ENCODE data around the gene LSM3.

The LSM3 gene

DNA sequence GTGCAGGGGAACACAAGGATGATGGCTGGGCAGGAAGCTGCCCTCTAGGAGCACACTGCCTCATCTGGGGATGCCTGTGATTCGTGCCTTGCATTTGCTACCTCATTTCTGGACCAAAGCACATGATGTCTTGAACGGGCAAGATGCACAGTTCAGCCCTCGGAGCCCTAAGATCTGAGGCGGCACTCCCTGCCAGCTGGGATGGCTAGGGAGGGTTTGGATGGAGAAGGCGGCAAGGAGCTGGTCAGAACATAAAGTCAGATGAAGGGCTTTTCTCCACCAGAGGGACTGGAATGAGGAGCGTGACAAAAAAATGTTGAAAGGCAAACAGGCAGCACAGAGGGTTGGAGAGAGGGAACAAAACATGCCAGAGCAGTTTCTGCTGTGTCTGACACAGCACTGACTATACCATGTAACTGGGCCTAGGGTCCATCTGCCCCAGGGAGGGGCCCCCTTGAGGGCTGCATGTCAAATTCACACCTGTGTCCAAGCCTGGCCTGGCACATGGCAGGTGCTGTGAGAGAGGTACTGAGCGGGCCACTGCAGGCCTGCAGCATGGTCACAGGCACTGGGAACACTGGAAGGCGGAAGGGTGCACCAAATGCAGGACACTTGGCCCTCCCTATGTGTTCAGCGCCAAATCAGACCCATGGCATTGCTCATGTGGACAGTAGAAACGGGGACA is 32.1 kb upstream of the LSM3 start:
- Histone ChIP-seq H3K9me2 (replicated peaks; ENCODE audit: insufficient read depth, low read length) (no peaks in the 10 kb centered on the region), H3K36me3 (replicated peaks; ENCODE audit: insufficient read depth, low read length) (no peaks in the 10 kb centered on the region), H3K4me1 (ENCODE audit: low read length) (no peaks in the 10 kb centered on the region), H3F3A (ENCODE audit: insufficient read depth, low read length) (no peaks in the 10 kb centered on the region), H3K27ac (ENCODE audit: low read length) (no peak overlapping the region), H3K4me2 (ENCODE audit: low read depth, low read length) (no peak overlapping the region), H3K27me3 (replicated peaks; ENCODE audit: insufficient read depth, low read length) (no peaks in the 10 kb centered on the region), H3K79me2 (ENCODE audit: low read length) (no peaks in the 10 kb centered on the region), H3K4me3 (ENCODE audit: low read length) (no peak overlapping the region), H3K9ac (ENCODE audit: low read length) (no peak overlapping the region), H4K20me1 (ENCODE audit: insufficient read depth, low read length) (no peaks in the 10 kb centered on the region), H3K9me3 (replicated peaks; ENCODE audit: insufficient read depth, low read length) (no peaks in the 10 kb centered on the region), H2AFZ (ENCODE audit: low read length) (no peak overlapping the region)
- no peak for TF ChIP-seq EZH2 (optimal IDR thresholded peaks at IDR 0.05; ENCODE audit: low read depth, low read length)
- DNase-seq: no peak

DNA sequence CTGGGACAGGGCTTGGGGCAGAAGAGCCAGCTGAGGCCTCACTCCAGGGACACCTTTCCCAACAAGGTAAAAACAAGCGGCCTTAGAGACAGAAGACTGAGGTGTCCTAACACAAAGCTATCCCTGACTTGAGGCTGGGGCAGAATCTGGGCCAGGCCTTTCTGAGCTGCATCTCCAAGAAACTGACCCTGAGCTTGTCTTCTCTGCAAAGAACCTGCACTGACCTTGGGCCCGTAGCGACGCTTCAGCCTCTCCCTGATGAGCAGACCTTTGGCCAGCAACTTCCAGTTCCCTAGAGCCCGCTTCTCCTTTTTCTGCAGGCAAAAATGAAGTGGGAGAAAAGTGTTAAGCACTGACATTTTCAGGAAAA is 31.6 kb upstream of the LSM3 start:
- Histone ChIP-seq H3K4me2 (ENCODE audit: low read depth, low read length) (no peak overlapping the region), H3K9me3 (replicated peaks; ENCODE audit: insufficient read depth, low read length) (no peaks in the 10 kb centered on the region), H3K9ac (ENCODE audit: low read length) (no peak overlapping the region), H4K20me1 (ENCODE audit: insufficient read depth, low read length) (no peaks in the 10 kb centered on the region), H2AFZ (ENCODE audit: low read length) (no peak overlapping the region), H3K9me2 (replicated peaks; ENCODE audit: insufficient read depth, low read length) (no peaks in the 10 kb centered on the region), H3K4me3 (ENCODE audit: low read length) (no peak overlapping the region), H3K27ac (ENCODE audit: low read length) (no peak overlapping the region), H3K4me1 (ENCODE audit: low read length) (no peaks in the 10 kb centered on the region), H3F3A (ENCODE audit: insufficient read depth, low read length) (no peaks in the 10 kb centered on the region), H3K27me3 (replicated peaks; ENCODE audit: insufficient read depth, low read length) (no peaks in the 10 kb centered on the region), H3K79me2 (ENCODE audit: low read length) (no peaks in the 10 kb centered on the region), H3K36me3 (replicated peaks; ENCODE audit: insufficient read depth, low read length) (no peaks in the 10 kb centered on the region)
- TF ChIP-seq EZH2phosphoT487 (IDR thresholded peaks at IDR 0.05; ENCODE audit: low read length): no peak
- TF ChIP-seq, protein P1, sequence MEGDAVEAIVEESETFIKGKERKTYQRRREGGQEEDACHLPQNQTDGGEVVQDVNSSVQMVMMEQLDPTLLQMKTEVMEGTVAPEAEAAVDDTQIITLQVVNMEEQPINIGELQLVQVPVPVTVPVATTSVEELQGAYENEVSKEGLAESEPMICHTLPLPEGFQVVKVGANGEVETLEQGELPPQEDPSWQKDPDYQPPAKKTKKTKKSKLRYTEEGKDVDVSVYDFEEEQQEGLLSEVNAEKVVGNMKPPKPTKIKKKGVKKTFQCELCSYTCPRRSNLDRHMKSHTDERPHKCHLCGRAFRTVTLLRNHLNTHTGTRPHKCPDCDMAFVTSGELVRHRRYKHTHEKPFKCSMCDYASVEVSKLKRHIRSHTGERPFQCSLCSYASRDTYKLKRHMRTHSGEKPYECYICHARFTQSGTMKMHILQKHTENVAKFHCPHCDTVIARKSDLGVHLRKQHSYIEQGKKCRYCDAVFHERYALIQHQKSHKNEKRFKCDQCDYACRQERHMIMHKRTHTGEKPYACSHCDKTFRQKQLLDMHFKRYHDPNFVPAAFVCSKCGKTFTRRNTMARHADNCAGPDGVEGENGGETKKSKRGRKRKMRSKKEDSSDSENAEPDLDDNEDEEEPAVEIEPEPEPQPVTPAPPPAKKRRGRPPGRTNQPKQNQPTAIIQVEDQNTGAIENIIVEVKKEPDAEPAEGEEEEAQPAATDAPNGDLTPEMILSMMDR (IDR thresholded peaks at IDR 0.05; ENCODE audit: low read length): no peak
- no peak for TF ChIP-seq EZH2 (optimal IDR thresholded peaks at IDR 0.05; ENCODE audit: low read depth, low read length)
- DNase-seq: no peak

DNA sequence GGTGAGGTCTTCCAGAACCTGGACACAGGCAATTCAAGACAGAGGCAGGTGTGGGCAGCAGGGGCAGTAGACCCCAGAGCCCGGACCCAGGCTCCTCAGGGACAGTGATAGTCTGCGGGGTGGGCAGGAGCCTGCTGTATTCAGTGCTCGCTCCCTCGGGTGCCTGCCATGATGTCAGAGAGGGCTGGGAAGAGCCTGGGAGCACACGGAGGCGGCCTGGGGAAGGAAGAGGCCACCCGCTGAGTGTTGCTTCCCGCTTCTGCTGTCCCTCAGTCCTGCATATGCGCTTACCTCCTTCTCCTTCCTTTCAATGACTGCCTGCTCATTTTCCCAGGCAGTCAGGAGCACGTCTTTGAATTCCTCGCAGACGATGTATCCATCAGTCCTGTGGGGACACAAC is 31.0 kb upstream of the LSM3 start:
- no peak for DNase-seq
- H3K4me2 ChIP-seq (ENCODE audit: low read depth, low read length): no peak overlapping the region

More for the DNA sequence above, 31.0 kb upstream of the LSM3 start:
- H2AFZ ChIP-seq (ENCODE audit: low read length): no peak overlapping the region
- H3K9ac ChIP-seq (ENCODE audit: low read length): no peak overlapping the region
- H3K36me3 ChIP-seq (replicated peaks; ENCODE audit: insufficient read depth, low read length): no peaks in the 10 kb centered on the region
- no peak overlapping the region for H3K27ac ChIP-seq (ENCODE audit: low read length)
- no peaks in the 10 kb centered on the region for H3F3A ChIP-seq (ENCODE audit: insufficient read depth, low read length)
- no peaks in the 10 kb centered on the region for H3K9me2 ChIP-seq (replicated peaks; ENCODE audit: insufficient read depth, low read length)
- H3K27me3 ChIP-seq (replicated peaks; ENCODE audit: insufficient read depth, low read length): no peaks in the 10 kb centered on the region
- no peaks in the 10 kb centered on the region for H3K9me3 ChIP-seq (replicated peaks; ENCODE audit: insufficient read depth, low read length)
- H3K4me1 ChIP-seq (ENCODE audit: low read length): no peaks in the 10 kb centered on the region
- H3K4me3 ChIP-seq (ENCODE audit: low read length): no peak overlapping the region
- no peaks in the 10 kb centered on the region for H4K20me1 ChIP-seq (ENCODE audit: insufficient read depth, low read length)
- H3K79me2 ChIP-seq (ENCODE audit: low read length): no peaks in the 10 kb centered on the region
- TF ChIP-seq EZH2phosphoT487 (IDR thresholded peaks at IDR 0.05; ENCODE audit: low read length): no peak
- TF ChIP-seq EZH2 (optimal IDR thresholded peaks at IDR 0.05; ENCODE audit: low read depth, low read length): no peak
- TF ChIP-seq, protein P1 (IDR thresholded peaks at IDR 0.05; ENCODE audit: low read length): no peak
